HepG2 (cell line): ENCODE measurements around the gene CDK2AP2. TPM values are rescaled to one million over a fixed set of nuclear protein-coding genes. Genes with fewer than 3 reads are reported as not detected.

Experiments
- HDAC1 ChIP-seq: sonication (generic); formaldehyde crosslinking; IDR thresholded peaks from 2 replicates; pipeline ENCODE4 v1.5.1; 2020; ENCODE audit warnings: mild to moderate bottlenecking, missing genetic modification reagents
- JUN ChIP-seq: sonication (generic); formaldehyde crosslinking; IDR thresholded peaks from 2 replicates; pipeline ENCODE4 v1.4.0; 2020; ENCODE audit warnings: mild to moderate bottlenecking, missing genetic modification reagents
- KDM2A ChIP-seq: sonication (generic); formaldehyde crosslinking; IDR thresholded peaks from 2 replicates; pipeline ENCODE4 v1.4.0; 2020; ENCODE audit warnings: low read depth, missing genetic modification reagents, borderline replicate concordance
- KDM5B ChIP-seq: sonication (generic); formaldehyde crosslinking; IDR thresholded peaks from 2 replicates; pipeline ENCODE4 v1.4.0; 2020; ENCODE audit warnings: missing genetic modification reagents, mild to moderate bottlenecking, borderline replicate concordance
- MAZ ChIP-seq, 2 experiments: sonication (generic) in 1 of 2; formaldehyde crosslinking in 1 of 2; IDR thresholded peaks; 2 replicates each; pipeline versions ENCODE4 v1.5.0 to v1.6.1; 2012 to 2020; ENCODE audit warnings: low read depth in 2 of 2, mild to moderate bottlenecking in 2 of 2, borderline replicate concordance in 1 of 2, improper control_type of control experiment in 1 of 2, low read length in 1 of 2, missing genetic modification reagents in 1 of 2, moderate library complexity in 1 of 2
- NONO ChIP-seq, 2 experiments: fragments of 450-650 bp in 1 of 2; sonication (generic) in 1 of 2; formaldehyde crosslinking in 1 of 2; IDR thresholded peaks in 1 of 2; conservative IDR thresholded peaks in 1 of 2; 2 replicates each; pipeline versions ENCODE4 v1.6.1 to v1.8.0; 2017 to 2022; ENCODE audit warnings: mild to moderate bottlenecking in 1 of 2, missing genetic modification reagents in 1 of 2, moderate library complexity in 1 of 2
- POLR2G ChIP-seq: fragments of 200-400 bp; formaldehyde crosslinking; IDR thresholded peaks from 2 replicates; pipeline ENCODE4 v1.6.1; 2018; ENCODE audit warnings: mild to moderate bottlenecking, low read depth, low read length, moderate library complexity
- SP1 ChIP-seq, 2 experiments: fragments of 450-650 bp in 1 of 2; sonication (generic) in 1 of 2; formaldehyde crosslinking in 1 of 2; IDR thresholded peaks; 2 replicates each; pipeline versions ENCODE4 v1.4.0 to v1.6.1; 2016 to 2020; ENCODE audit warnings: missing genetic modification reagents in 1 of 2
- STAT5B ChIP-seq: sonication (generic); formaldehyde crosslinking; IDR thresholded peaks from 2 replicates; pipeline ENCODE4 v1.4.0; 2020; ENCODE audit warnings: missing genetic modification reagents
- WIZ ChIP-seq: sonication (generic); formaldehyde crosslinking; IDR thresholded peaks from 2 replicates; pipeline ENCODE4 v1.5.1; 2020; ENCODE audit warnings: mild to moderate bottlenecking, missing genetic modification reagents
- ZC3H13 ChIP-seq: sonication (generic); formaldehyde crosslinking; IDR thresholded peaks from 2 replicates; pipeline ENCODE4 v1.8.1; 2023; ENCODE audit warnings: mild to moderate bottlenecking, missing genetic modification reagents, moderate library complexity
- ZNF589 ChIP-seq: sonication (generic); formaldehyde crosslinking; conservative IDR thresholded peaks from 2 replicates; pipeline ENCODE4 v1.8.0; 2022; ENCODE audit warnings: mild to moderate bottlenecking, moderate library complexity, missing genetic modification reagents
- ZNF777 ChIP-seq: sonication (generic); formaldehyde crosslinking; IDR thresholded peaks from 2 replicates; pipeline ENCODE4 v1.4.0; 2020; ENCODE audit warnings: missing genetic modification reagents
- ZSCAN31 ChIP-seq: sonication (generic); formaldehyde crosslinking; IDR thresholded peaks from 2 replicates; pipeline ENCODE4 v1.5.0; 2020; ENCODE audit warnings: low read depth, mild to moderate bottlenecking, missing genetic modification reagents
- polyA plus RNA-seq, 8 experiments: library from polyadenylated mRNA; depleted of rRNA in 3 of 8; stranded (reverse) in 7 of 8; unstranded in 1 of 8; fragments of >200 nt; fragmentation: Illumina TruSeq in 4 of 8; extraction: Trizol in 4 of 8; gene quantifications; 2 replicates each; pipeline versions ENCODE4 v1.2.1 to v1.2.3, GENCODE V29; 2011 to 2016; ENCODE audit warnings: low read depth in 4 of 8, missing spikeins in 1 of 8, mixed read lengths in 1 of 8; ENCODE audit not compliant: insufficient read depth in 1 of 8
- total RNA-seq, 5 experiments: library from RNA; depleted of rRNA; stranded (reverse); fragments of >200 nt; fragmentation: Illumina TruSeq; extraction: Trizol; gene quantifications; 2 replicates each; pipeline ENCODE4 v1.2.3, GENCODE V29; 2016; ENCODE audit warnings: low read depth in 1 of 5
- TF ChIP-seq, protein P1 (sequence below), 2 experiments: fragments of 450-650 bp in 1 of 2; sonication (generic) in 1 of 2; formaldehyde crosslinking; IDR thresholded peaks; 2 replicates each; pipeline versions ENCODE4 v1.5.0 to v1.8.0; 2020 to 2022; ENCODE audit warnings: mild to moderate bottlenecking in 1 of 2, missing genetic modification reagents in 1 of 2
- TF ChIP-seq, protein P2 (sequence below): sonication (generic); formaldehyde crosslinking; IDR thresholded peaks from 2 replicates; pipeline ENCODE4 v1.5.0; 2020; ENCODE audit warnings: mild to moderate bottlenecking, missing genetic modification reagents, moderate library complexity
- TF ChIP-seq, protein P3 (sequence below): sonication (generic); formaldehyde crosslinking; IDR thresholded peaks from 2 replicates; pipeline ENCODE4 v1.8.1; 2023; ENCODE audit warnings: mild to moderate bottlenecking, missing genetic modification reagents, borderline replicate concordance
- TF ChIP-seq, protein P4 (sequence below): sonication (generic); formaldehyde crosslinking; IDR thresholded peaks from 2 replicates; pipeline ENCODE4 v1.5.1; 2020; ENCODE audit warnings: missing genetic modification reagents, mild to moderate bottlenecking, borderline replicate concordance
- TF ChIP-seq, protein P5 (sequence below): sonication (generic); formaldehyde crosslinking; IDR thresholded peaks from 2 replicates; pipeline ENCODE4 v1.8.0; 2022; ENCODE audit warnings: mild to moderate bottlenecking, missing genetic modification reagents, moderate library complexity
- TF ChIP-seq, protein P6 (sequence below): sonication (generic); formaldehyde crosslinking; IDR thresholded peaks from 2 replicates; pipeline ENCODE4 v1.8.0; 2022; ENCODE audit warnings: low read depth, missing genetic modification reagents

Gene CDK2AP2
- total and polyA plus RNA-seq, 2 of the 13 experiments (the other 11 are each of a cell fraction or from before 2014, with no cell fraction given): 15.0 to 23.2 TPM

DNA sequence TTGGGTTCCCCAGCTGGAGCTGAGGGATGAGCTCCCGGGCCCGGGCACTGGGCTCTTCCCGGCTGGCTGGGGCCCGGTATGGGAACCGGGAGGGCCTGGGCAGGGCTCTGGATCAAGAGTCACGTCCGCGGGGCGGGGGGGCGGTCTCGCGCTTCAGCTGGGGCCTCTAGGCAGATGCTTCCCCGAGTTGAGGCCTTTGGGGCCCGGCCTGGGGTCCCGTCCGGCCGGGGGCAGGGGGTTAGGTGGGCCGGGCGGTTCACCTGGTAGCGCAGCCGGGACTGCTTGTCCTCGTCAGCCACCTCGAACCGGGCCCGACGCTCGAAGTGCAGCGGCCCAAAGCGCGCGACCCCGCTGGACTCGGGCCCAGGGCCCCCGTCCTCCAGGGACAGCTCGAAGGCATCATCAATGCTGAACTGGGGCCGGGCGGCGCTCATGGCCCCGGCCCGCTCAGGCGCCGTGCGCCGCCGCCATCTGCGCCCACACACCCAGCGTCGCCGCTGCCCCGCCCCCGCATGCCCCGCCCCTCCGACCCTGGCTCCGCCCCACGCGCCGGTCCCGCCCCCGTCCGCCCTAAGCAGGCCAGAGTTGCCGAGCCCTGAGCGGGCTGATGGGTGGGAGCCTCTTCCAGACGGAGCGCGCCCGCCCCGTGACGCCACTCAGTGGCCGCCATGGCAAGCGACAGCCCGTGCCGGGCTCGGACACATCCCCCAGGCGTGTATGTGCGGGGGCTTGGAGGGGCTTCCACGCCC, 39.0 kb downstream of the CDK2AP2 start, which contains the start of gene TMEM134 (continued):
- TF ChIP-seq WIZ (CRISPR knock-in tag) (no peak), KDM2A (peak; percentile 94), MAZ (IDR thresholded peaks at IDR 0.05; ENCODE audit: borderline replicate concordance, low read depth, low read length) (peak; percentile 84), MAZ (CRISPR knock-in tag; IDR thresholded peaks at IDR 0.05; ENCODE audit: low read depth) (peak; percentile 78; the same call in 1 of the 2 replicates), ZC3H13 (CRISPR knock-in tag) (peak; percentile 41; the same call in 1 of the 2 replicates), NONO (IDR thresholded peaks at IDR 0.05) (no peak), NONO (CRISPR knock-in tag; conservative IDR thresholded peaks at IDR 0.05) (peak; percentile 92), STAT5B (CRISPR knock-in tag) (no peak), ZNF777 (CRISPR knock-in tag) (peak; percentile 39; the same call in 1 of the 2 replicates), ZSCAN31 (CRISPR knock-in tag) (no peak), JUN (CRISPR knock-in tag) (peak; percentile 53; the same call in 1 of the 2 replicates), POLR2G (peak; percentile 81), KDM5B (CRISPR knock-in tag) (no peak), HDAC1 (CRISPR knock-in tag) (peak; percentile 78), SP1 (IDR thresholded peaks at IDR 0.05) (no peak), SP1 (CRISPR knock-in tag; IDR thresholded peaks at IDR 0.05) (peak; percentile 100), ZNF589 (CRISPR knock-in tag) (no peak)
- TF ChIP-seq, protein P1, sequence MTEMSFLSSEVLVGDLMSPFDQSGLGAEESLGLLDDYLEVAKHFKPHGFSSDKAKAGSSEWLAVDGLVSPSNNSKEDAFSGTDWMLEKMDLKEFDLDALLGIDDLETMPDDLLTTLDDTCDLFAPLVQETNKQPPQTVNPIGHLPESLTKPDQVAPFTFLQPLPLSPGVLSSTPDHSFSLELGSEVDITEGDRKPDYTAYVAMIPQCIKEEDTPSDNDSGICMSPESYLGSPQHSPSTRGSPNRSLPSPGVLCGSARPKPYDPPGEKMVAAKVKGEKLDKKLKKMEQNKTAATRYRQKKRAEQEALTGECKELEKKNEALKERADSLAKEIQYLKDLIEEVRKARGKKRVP (CRISPR knock-in tag; IDR thresholded peaks at IDR 0.05): peak in 1 of 2 experiments; percentile 43; a peak in 1 of 4 replicates
- TF ChIP-seq, protein P2, sequence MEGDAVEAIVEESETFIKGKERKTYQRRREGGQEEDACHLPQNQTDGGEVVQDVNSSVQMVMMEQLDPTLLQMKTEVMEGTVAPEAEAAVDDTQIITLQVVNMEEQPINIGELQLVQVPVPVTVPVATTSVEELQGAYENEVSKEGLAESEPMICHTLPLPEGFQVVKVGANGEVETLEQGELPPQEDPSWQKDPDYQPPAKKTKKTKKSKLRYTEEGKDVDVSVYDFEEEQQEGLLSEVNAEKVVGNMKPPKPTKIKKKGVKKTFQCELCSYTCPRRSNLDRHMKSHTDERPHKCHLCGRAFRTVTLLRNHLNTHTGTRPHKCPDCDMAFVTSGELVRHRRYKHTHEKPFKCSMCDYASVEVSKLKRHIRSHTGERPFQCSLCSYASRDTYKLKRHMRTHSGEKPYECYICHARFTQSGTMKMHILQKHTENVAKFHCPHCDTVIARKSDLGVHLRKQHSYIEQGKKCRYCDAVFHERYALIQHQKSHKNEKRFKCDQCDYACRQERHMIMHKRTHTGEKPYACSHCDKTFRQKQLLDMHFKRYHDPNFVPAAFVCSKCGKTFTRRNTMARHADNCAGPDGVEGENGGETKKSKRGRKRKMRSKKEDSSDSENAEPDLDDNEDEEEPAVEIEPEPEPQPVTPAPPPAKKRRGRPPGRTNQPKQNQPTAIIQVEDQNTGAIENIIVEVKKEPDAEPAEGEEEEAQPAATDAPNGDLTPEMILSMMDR (CRISPR knock-in tag): peak; percentile 90
- TF ChIP-seq, protein P3, sequence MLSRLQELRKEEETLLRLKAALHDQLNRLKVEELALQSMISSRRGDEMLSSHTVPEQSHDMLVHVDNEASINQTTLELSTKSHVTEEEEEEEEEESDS (CRISPR knock-in tag): no peak
- TF ChIP-seq, protein P4, sequence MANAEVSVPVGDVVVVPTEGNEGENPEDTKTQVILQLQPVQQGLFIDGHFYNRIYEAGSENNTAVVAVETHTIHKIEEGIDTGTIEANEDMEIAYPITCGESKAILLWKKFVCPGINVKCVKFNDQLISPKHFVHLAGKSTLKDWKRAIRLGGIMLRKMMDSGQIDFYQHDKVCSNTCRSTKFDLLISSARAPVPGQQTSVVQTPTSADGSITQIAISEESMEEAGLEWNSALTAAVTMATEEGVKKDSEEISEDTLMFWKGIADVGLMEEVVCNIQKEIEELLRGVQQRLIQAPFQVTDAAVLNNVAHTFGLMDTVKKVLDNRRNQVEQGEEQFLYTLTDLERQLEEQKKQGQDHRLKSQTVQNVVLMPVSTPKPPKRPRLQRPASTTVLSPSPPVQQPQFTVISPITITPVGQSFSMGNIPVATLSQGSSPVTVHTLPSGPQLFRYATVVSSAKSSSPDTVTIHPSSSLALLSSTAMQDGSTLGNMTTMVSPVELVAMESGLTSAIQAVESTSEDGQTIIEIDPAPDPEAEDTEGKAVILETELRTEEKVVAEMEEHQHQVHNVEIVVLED (CRISPR knock-in tag): peak; percentile 79; the same call in 1 of the 2 replicates
- TF ChIP-seq, protein P5, sequence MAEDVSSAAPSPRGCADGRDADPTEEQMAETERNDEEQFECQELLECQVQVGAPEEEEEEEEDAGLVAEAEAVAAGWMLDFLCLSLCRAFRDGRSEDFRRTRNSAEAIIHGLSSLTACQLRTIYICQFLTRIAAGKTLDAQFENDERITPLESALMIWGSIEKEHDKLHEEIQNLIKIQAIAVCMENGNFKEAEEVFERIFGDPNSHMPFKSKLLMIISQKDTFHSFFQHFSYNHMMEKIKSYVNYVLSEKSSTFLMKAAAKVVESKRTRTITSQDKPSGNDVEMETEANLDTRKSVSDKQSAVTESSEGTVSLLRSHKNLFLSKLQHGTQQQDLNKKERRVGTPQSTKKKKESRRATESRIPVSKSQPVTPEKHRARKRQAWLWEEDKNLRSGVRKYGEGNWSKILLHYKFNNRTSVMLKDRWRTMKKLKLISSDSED (CRISPR knock-in tag): no peak
- TF ChIP-seq, protein P6, sequence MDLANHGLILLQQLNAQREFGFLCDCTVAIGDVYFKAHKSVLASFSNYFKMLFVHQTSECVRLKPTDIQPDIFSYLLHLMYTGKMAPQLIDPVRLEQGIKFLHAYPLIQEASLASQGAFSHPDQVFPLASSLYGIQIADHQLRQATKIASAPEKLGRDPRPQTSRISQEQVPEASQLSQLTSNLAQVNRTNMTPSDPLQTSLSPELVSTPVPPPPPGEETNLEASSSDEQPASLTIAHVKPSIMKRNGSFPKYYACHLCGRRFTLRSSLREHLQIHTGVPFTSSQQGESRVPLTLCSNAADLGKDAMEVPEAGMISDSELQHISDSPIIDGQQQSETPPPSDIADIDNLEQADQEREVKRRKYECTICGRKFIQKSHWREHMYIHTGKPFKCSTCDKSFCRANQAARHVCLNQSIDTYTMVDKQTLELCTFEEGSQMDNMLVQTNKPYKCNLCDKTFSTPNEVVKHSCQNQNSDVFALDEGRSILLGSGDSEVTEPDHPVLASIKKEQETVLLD (CRISPR knock-in tag): peak; percentile 75; the same call in 1 of the 2 replicates
